ENCODE data around the gene GABARAP.

Gene GABARAP

GRCh38 chr17:7208754-7209460 is 33.3 kb downstream of the GABARAP start:
- DNase-seq (ENCODE audit: low read depth in 4 of 4, low spot score in 1 of 4), result no peak

GRCh38 chr17:7208027-7208571 is 34.1 kb downstream of the GABARAP start:
- no peak for DNase-seq (ENCODE audit: low read depth in 4 of 4, low spot score in 1 of 4)

GRCh38 chr17:7207120-7208001 is 34.9 kb downstream of the GABARAP start:
- DNase-seq (ENCODE audit: low read depth in 4 of 4, low spot score in 1 of 4), result no peak

GRCh38 chr17:7205561-7205960 is 36.7 kb downstream of the GABARAP start:
- DNase-seq (ENCODE audit: low read depth in 4 of 4, low spot score in 1 of 4), result no peak

GRCh38 chr17:7204828-7205461 is 37.3 kb downstream of the GABARAP start:
- DNase-seq (ENCODE audit: low read depth in 4 of 4, low spot score in 1 of 4), result peak; percentile 64 to 90 (median 78)

GRCh38 chr17:7204336-7204735 is 37.9 kb downstream of the GABARAP start:
- DNase-seq (ENCODE audit: low read depth in 4 of 4, low spot score in 1 of 4), result no peak

- no peak for DNase-seq (ENCODE audit: low read depth in 4 of 4, low spot score in 1 of 4)
These were observed 38.9 kb downstream of the GABARAP start for GRCh38 chr17:7203391-7203790.

GRCh38 chr17:7196651-7197401 is 45.4 kb downstream of the GABARAP start:
- no peak for DNase-seq (ENCODE audit: low read depth in 4 of 4, low spot score in 1 of 4)

- DNase-seq (ENCODE audit: low read depth in 4 of 4, low spot score in 1 of 4), result no peak
These were observed 46.3 kb downstream of the GABARAP start for GRCh38 chr17:7195971-7196370.

GRCh38 chr17:7192271-7192937 is 49.8 kb downstream of the GABARAP start:
- no peak for DNase-seq (ENCODE audit: low read depth in 4 of 4, low spot score in 1 of 4)

- DNase-seq (ENCODE audit: low read depth in 4 of 4, low spot score in 1 of 4), result no peak
These were observed 50.5 kb downstream of the GABARAP start for GRCh38 chr17:7191571-7192270.

- DNase-seq (ENCODE audit: low read depth in 4 of 4, low spot score in 1 of 4), result no peak
These were observed 51.2 kb downstream of the GABARAP start for GRCh38 chr17:7191069-7191468.

- no peak for DNase-seq (ENCODE audit: low read depth in 4 of 4, low spot score in 1 of 4)
These were observed 51.9 kb downstream of the GABARAP start for GRCh38 chr17:7190276-7190917.

Data from stimulated activated CD4-positive, alpha-beta T cell treated with anti-CD3 and anti-CD28 coated beads, Interleukin-1b, Interleukin-23, amount 100 ng/mL, for 24 hours (primary cell).